ENCODE measurements around the gene SHCBP1L.

DNA sequence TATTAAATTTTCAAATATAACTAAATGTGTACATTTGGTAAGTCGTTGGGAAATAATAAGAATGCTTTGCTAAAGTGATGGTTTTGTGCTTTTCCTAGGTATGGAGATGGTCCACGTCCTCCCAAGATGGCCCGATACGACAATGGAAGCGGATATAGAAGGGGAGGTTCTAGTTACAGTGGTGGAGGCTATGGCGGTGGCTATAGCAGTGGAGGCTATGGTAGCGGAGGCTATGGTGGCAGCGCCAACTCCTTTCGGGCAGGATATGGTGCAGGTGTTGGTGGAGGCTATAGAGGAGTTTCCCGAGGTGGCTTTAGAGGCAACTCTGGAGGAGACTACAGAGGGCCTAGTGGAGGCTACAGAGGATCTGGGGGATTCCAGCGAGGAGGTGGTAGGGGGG lies 66.0 kb downstream of the SHCBP1L start:
- TF ChIP-seq POLR2A (IDR thresholded peaks at IDR 0.05; ENCODE audit: low read length), result no peak
- TF ChIP-seq GATA1 (IDR thresholded peaks at IDR 0.05; ENCODE audit: low read depth, low read length), result no peak
